Ecto neural progenitor cell (in vitro differentiated cells): ENCODE results near the gene TNFRSF1A.

Experiments used
- DNase-seq: peaks from one replicate; pipeline ENCODE4 v3.0.0-alpha.2; 2018; ENCODE audit warnings: low spot score

Gene TNFRSF1A

DNA sequence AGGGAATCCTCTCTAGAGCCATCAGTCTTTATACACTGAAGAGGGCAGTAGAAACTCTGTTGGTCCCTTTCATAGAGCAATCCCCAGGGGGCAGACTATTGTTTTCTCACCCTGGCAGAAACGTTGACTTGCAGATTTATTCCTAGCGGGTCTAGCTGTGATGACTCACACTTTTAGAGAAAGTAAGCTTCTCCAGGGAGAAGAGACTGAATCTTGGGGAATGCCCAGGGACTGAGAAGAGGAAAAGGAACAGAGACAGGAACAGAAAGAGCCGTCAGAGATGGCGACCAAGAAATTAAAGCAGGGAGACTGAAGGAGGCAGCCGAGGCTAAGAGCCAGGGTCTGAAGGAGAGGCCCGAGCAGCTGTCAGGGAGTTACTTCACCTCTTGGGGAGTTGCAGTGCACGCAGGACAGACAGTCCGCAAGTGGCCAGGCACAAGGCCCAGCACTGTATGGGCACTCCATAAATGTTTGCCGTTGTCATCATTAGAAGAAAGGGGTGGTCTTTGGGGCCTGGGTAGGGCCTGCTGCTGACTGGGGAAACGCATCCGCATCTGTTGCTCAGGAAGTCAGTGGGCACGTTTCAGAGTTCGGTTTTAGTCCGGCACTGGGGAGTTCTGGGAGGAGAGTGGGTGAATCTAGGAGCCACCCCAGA lies 18.4 kb downstream of the TNFRSF1A start:
- no peak for DNase-seq

DNA sequence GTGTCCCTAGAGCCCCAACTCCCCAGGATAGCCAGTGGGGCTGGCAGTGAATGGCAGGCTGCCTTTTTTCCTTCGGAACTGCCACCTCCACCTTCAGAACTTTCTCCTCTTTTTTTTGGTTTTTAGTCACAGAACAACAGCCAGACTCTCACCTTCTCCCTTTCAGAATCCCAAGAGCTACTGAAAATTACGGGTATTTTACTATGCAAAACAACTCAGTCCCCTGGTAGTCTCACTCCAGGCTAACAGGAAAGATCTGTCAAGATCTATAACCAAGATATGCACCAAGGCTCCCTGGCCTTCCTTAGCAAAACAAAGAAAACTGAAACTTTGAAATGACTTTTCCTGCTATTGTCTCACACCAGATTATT lies 18.9 kb downstream of the TNFRSF1A start:
- DNase-seq: no peak

DNA sequence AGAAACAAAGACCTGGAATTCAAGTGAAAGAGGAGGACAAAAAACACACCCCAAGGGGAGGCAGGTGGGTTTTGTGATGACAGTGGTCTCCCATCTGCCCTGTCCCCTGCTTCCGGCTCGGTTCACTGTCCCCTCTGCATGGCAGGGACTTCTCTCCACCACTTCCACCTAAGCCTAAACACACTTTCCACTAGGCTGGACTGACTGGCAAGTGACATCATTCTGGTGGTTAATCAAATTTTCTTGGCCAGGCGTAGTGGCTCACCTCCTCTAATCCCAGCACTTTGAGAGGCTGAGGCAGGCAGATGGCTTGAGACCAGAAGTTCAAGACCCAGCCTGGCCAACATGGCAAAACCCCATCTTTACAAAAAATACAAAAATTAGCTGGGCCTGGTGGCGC lies 19.5 kb downstream of the TNFRSF1A start:
- DNase-seq: no peak

DNA sequence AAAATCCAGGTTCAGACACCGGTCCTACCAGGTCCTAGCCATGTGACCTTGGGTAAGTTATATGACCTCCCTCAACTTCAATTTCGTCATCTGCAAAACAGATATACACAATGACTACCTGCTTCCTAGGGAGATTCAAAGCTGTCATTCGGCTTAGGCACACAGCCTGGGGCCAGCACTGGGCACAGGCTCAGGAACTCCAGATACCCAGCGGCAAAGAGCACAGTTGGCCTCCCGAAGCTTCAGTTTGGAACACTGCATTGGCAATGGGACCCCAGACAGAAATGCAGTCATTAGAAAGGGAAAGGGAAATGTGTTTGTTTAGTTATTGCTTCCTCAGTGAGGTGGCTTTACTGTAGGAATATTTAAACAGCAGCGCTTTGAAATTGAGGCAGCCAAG lies 20.0 kb downstream of the TNFRSF1A start:
- no peak for DNase-seq

DNA sequence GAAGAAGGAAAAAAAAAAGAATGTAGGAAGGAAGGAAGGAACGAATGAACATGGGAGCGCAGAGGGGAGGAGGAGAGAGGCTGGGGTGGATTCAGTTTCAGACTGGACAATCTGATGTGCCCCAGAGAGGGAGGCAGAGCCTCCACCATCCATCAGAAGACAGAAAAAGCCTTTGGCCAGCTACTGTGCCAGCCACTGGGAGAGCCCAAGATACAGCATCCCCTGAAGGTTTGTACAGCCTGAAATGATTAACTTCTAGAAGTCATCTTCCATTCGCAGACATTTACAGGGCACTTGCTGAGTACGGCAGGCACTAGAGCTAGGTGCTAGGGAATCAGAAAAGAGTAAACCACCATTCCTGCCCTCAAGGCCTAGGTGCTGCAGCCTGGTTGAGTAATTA lies 22.4 kb downstream of the TNFRSF1A start:
- DNase-seq: no peak

DNA sequence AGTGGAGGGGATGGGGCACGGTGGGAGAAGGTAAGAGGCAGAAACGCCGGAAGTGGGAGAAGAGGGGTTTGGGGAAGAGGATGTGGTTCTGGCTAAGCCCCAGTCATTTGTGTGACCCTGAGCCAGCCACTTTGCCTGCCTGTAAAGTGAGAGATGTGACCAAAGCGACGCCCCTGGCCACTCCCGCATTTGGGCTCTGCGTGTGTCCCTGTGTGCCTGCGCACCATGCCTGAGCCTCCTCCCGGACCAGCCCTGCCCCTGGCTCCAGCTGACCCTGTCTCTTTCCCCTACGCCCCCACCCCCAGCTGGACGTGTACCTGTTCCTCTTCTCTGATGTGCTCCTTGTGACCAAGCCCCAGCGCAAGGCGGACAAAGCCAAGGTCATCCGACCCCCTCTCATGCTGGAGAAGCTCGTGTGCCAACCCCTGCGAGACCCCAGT lies 23.4 kb downstream of the TNFRSF1A start:
- DNase-seq: no peak

DNA sequence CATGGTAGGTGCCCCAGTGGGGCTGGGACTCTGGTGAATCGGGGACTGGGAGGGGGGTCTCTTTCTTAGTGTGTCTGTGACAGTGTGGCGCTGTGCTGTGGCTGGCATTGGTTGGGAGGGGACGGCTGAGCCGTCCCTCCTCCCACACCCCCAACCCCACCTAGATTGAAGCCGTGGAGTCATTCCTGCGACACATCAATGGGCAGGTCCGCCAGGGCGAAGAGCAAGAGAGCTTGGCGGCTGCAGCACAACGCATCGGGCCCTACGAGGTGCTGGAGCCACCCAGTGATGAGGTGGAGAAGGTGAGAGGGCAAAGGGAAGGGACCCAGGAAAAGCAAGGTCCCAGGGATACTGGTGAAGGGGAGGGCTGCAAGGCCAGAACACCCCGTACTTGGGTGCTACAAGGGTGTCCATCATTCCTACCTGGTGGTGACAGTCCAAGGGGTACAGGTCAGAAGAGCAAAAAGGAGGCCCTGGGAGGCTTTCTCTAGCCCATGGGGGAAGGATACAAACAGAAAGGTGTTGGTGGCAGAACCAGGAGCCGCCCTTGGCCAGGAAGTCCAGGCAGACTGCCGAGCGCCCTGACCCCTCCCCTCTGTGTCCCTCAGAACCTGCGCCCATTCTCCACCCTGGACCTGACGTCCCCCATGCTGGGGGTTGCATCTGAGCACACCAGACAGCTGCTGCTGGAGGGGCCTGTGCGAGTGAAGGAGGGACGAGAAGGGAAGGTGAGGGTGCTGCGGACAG lies 24.0 kb downstream of the TNFRSF1A start:
- DNase-seq: peak; percentile 48

DNA sequence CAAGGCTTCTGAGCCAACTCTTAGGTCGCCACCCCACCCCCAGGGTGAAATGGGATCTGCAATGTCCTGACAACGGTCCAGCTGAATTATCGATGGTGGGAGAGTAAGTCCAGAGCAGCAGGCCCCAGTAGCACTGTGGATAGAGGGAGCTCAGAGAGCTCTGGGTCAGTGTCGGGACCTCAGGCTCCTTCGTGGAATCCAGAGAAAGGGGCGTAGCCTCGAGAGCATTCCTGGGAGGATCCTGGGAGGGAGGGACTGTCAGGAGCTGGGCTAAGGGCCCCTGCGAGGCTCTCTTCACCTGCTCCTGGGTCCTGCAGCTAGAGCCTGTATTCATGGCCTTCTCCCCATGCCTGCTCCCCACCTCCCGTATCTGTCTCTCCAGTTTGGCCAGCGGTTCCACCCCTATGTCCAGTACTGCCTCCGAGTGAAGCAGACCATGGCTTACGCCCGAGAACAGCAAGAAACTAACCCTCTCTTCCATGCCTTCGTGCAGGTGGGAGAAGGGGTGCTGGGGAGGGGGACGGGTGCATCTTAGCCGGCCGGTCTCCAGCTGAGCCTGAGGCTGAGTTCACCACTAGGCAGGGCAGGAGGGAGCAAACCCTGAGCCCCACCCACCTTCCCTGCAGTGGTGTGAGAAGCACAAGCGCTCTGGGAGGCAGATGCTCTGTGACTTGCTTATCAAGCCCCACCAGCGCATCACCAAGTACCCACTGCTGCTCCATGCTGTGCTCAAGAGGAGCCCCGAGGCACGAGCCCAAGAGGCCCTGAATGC lies 24.8 kb downstream of the TNFRSF1A start:
- DNase-seq: peak; percentile 55

DNA sequence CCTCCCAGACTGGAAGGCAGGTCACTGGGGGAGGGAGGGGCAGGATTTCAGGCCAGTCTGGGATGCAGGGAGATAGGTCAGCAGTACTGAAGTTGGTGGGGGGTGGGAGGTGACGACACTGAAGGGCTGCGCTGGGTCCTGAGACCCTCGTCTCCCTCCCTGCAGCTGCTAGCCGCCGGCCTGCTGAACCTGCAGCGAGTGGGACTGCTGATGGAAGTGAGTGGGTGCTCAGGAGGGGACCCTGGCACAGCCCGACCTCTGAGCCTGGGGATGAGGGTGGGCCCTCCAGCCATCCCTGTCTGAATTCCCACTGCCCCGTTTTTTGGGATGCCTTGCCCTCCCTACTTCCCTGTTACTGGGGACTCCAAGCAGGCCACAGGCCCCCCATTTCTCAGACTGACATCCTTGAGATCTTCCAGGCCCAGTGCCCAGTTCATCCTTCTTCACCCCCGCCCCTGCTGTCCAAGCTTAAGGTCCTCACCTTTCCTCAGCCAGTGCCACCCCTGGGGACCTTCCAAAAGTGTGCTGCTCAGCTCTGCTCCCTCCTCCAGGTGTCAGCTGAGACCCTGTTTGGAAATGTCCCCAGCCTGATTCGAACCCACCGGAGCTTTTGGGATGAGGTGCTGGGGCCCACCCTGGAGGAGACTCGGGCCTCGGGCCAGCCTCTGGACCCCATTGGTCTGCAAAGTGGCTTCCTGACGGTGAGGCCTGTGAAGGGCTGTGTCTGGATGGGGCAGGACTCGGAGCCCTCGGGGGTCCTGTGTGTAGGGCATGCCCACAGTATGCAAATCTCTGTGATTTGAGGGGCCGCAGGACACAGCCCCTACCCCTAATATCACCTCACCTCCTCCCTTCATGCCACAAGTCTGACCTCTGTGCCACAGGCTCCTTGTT lies 25.9 kb downstream of the TNFRSF1A start:
- peak; percentile 45 for DNase-seq

DNA sequence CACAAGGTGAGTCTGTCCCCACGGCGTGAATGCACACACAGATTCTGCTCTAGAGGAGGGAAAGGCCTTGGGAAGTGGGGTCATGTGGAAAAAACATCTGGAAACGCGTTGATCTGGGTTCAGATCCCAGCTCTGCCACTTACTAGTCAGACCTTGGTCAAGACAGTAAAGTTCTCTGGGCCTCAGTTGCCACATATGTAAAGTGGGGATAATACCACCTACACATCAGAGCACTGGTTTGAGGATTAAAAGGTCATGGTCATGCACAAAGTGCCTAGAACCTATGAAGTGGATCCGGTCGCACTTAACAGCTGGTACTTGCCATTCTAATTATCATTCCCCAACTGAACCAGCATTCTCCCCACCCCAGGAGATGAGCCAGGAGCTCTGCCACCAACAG lies 26.7 kb downstream of the TNFRSF1A start:
- DNase-seq: no peak

DNA sequence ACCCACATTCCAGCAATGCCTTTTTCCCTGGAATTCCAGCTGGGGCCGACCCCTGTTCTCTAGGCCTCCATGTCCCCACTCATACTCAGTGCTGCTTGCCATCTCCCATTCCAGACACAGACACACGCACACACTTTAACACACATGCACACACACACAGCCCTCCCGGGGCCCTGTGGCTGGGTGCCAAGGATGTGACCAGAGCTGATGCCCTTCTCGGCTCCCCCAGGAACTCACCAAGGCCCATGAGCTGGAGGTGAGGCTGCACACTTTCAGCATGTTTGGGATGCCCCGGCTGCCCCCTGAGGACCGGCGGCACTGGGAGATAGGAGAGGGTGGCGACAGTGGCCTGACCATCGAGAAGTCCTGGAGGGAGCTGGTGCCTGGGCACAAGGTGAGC lies 27.1 kb downstream of the TNFRSF1A start:
- DNase-seq: peak; percentile 46

DNA sequence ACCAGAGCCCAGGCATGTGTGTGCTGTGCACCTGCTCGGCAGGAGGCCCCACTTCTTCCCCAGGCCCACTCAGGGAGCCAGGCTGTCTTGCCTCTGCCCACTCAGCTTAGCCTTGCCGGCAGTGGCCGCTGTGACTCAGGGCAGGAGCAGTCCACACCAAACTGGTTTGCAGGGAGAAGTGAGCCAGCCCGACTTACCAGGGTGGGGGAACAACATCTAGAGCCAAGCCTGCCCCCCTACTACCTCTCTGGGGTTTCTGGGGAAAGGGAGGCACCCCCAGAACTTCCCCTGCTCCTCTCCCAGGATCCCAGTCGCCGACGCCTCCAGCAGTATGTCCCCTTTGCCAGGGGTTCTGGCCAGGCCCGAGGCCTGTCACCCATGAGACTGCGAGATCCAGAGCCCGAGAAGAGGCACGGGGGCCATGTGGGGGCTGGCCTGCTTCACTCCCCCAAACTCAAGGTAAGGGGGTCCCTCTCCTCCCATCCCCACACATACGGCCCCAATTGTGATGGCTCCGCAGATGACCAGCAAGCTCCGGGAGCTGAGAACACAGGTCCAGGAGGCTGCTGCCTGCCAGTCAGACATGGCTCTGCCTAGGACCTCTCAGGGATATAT lies 28.4 kb downstream of the TNFRSF1A start:
- DNase-seq: no peak

DNA sequence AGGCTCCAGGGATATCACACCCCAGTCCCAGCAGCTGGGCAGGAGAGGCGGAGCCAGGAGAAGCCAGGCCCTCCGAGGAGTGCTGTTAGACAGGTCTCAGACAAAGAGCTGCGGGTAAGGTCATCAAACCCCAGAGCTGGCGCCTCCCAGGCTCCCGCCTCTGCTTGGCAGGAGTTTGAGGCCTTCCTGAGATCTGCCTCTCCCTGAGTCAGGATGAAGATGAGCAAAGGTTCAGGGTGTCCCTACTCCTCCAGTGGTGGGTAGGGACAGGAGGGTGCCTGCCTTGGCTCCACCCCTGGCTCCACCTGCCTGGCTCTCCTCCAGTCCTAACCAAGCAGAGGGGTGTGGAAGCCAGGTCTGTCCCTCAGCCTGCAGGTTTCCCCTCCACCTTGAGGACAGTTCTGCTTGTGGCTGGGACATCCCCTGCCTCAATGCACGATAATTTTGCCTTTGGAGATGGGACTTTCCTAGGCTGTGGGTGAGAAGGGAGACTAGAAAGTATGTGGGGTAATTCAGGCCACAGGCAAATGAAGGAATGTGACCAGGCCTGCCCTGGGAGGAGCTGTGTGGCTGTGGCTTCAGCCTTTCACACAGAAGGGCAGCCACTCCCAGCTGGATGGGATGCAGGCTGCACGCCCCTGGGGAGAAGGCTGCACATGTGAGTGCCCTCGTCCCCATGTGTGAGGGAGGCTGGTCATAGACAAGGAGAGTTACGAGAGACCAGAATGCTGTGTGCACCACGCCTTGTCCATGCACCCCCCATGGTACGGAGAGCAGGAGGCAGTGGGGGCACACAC lies 29.1 kb downstream of the TNFRSF1A start:
- peak; percentile 75 for DNase-seq

DNA sequence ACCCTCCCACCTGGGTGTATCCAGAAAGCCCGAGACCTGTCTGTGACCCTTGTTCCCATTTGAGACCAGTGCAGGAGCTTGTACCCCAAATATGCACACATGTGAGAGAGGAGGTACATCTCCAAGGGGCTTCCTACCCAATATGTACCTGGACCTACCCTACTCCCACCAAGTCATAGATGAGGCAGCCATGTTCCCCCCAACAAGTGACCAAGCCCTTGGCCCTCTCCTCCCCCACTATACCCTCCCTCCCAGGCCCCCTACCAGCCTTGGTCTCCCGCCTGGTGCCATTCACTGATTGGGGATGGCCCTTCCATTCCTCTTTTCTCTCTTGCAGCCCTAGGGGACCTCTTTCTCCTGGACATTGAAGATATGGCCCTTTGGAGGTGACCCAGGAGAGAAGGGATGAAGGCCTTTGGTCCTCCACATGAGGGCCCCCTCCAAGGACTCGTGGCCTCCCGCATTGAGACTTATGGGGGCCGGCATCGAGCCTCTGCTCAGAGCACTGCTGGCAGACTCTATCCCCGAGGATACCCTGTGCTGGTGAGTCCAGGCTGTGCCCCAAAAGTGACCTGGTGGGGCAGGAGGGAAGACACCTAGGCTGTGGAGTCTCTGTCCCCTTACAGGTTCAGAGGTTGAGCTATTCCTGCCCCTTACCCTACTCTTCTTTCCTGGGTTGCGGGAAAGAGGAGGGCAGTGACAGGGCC lies 29.9 kb downstream of the TNFRSF1A start:
- no peak for DNase-seq

DNA sequence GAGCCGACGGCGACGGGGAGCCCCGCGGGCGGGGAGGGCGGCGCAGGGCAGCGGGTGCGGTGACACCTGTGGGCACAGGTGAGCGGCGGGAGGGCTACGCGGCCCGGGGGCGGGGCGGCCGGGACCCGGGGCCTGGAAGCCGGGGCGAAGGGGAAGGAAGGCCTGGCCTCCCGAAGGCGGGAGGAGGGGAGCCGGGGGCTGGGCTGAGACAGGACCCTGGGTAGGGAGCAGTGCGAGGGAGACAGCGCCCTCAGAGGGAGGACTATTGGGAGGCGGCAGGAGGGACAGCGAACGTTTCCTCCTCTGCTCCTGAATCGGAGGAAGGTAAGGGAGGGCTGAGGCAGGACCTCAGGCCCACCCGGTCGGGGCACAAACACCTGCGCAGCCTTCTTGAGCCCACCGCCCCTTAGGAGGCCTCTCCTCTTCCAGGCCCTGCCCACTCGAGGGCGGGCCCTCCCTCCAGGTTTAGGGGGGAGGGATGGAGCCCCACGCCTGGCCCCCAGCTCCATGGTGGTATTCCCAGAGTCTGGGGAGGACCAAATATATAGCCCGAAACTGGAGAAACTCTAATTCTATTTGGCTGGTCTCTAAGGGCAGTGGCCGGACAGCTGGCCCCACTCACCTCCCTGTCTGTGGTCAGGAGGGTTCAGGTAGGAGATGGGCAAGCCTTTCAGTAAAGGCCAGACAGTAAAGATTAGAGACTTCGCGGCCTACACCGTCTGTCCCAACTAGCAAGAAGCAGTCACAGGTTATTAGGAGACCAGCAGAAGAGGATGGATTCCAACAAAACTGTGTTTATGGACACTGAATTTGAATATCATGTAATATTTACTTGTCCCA lies 30.9 kb downstream of the TNFRSF1A start:
- DNase-seq: peak; percentile 75

DNA sequence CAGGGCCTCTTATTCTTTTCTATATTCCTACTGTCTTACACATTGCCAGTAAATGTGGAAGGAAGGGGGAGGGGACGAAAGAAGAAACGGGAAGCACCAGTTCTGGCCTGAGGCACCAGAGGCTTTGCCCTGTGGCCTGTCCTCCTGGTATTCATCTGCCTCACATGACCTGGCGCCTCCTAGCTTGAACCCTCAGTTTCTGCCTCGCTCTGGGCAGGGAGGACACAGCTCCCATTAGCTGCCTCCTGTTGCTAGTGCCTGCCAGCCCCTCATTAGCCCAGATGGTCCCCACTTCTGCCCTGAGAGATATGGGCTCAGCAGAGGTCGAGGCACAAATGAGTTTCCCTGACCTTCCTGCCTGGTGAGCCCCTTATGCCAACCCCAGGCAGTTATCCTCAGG lies 34.3 kb downstream of the TNFRSF1A start:
- DNase-seq: no peak

DNA sequence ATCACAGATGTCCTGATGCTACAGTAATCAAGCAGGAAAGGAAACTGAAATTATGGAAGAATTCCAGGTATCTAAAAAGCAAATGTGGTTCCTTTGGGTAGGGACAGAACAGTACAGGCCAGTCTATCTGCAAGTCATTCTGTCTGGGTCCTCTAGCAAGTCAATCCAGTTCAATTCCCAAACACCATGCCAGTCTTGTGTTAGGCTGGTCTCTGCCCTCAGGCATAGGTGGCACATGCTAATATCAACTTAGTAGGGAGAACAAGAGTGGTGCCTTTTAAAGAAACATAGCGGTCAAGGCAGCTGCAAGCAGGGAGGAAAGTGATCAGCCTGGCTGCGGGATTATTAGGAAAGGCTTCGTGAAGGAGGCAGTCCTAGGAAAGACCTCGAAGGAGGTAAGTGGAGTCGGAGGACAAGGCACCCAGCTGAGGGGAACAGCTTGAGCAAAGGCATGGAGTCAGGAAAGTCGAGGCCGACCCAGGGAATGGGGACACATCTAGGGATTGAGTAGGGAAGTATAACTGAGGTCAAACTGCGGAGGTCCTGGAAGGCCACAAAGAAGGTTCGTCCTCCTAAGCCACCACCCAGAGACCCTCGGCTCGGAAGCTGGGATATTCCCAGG lies 35.2 kb downstream of the TNFRSF1A start:
- no peak for DNase-seq

DNA sequence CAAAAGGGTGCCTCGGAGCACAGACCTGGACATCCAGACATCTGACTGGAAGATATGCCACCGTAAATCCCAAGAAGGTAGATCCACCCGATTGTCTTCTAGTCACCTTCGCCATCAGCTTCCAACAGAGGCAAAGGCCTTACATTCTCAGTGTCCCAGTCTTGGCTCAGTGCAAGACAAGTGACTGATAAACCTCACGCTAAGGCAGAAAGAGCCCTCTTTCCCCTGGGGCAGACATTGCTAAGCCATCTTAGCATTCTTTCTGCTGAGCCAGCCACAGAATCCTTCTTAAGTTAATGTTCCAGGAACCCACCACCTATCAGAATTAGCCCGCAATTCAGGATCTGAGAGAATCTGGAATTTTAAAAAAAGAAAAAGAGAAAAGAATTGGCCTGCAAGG lies 35.7 kb downstream of the TNFRSF1A start:
- DNase-seq: no peak

DNA sequence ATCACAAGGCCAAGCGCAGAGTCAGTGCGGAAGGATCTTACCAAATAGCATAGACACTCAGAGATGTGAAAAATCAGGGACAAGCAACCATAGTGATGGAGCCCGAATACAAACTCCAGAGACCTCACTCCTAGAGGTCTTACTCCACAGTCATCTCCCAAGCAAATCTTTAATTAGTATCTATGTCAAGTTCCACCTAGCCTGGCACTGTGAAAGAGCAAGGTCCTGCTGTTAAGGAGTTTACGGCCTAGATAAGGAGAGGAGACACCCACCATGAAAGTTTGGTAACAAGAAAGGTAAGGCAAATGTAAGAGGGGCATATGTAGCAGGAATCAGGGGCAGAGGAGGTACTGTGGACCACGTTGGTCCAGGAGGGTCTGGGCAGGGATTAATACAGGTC lies 38.8 kb downstream of the TNFRSF1A start:
- DNase-seq: no peak
